GM06990 (cell line): Measurements from ENCODE around the gene CARD14.

Source experiments
- DNase-seq: peaks from one replicate; pipeline ENCODE4 v3.0.0-alpha.2; 2011; ENCODE audit not compliant: insufficient read length; ENCODE audit errors: extremely low read depth
- H3K27me3 ChIP-seq: replicated peaks from 2 replicates; pipeline ENCODE4 v1.6.0; 2011; ENCODE audit warnings: low read length; ENCODE audit not compliant: control insufficient read depth, insufficient read depth
- H3K36me3 ChIP-seq: 2 replicates; pipeline ENCODE4 v1.5.1; 2011; ENCODE audit warnings: low read length; ENCODE audit not compliant: control insufficient read depth, insufficient read depth
- H3K4me3 ChIP-seq: replicated peaks from 2 replicates; pipeline ENCODE4 v1.5.1; 2011; ENCODE audit warnings: low read depth, mild to moderate bottlenecking, control low read depth, low read length
- CTCF ChIP-seq: IDR thresholded peaks from 2 replicates; pipeline ENCODE4 v1.5.1; 2011; ENCODE audit warnings: low read length, control low read depth, mild to moderate bottlenecking, inconsistent platforms; ENCODE audit not compliant: insufficient read depth, poor library complexity, severe bottlenecking

Gene CARD14

DNA sequence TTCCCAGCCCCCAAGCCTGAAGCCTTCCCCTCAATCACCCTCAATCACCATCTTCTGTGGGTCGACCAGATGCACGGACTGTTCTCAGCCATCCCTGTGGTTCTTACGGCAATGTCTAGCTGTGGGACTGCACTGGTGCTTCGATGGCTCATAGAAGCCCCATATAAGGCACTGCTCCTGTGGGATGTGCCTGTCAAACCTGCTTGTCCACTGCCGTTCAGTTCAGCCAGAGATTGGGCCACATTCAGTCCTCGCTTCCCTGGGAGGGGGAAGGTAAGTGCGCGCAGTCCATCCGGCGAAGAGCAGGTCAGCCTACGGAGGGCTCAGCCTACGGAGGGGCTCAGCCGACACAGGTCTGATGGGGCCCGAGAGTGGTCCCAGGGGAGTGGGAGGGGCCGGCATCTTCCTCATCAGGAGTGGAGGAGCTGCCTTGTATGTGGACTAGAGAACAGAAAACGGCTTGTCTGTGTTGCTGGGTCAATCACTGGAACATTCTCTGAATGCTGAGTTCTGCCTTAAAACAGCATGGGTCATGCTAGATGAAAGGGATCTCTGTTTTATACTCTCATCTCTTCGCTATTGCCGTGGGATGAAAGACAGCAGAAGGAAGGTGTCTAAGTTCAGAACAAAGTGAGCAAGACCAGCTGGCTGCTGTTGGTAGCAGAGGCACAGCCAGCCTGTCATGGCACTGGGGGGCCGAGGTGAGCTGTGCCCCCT lies at the start of gene CARD14:
TSS of gene CARD14 (plus strand) at position 247 of the 717 bp plus-strand sequence. CDS start 11,409 bp downstream, outside the sequence.
- Histone ChIP-seq H3K4me3 (no peak within 1 kb of the TSS), H3K27me3 (no peaks in the 10 kb centered on the region), H3K36me3 (no peaks in the 10 kb centered on the region)
- DNase-seq, result no peak
- no peak for TF ChIP-seq CTCF

DNA sequence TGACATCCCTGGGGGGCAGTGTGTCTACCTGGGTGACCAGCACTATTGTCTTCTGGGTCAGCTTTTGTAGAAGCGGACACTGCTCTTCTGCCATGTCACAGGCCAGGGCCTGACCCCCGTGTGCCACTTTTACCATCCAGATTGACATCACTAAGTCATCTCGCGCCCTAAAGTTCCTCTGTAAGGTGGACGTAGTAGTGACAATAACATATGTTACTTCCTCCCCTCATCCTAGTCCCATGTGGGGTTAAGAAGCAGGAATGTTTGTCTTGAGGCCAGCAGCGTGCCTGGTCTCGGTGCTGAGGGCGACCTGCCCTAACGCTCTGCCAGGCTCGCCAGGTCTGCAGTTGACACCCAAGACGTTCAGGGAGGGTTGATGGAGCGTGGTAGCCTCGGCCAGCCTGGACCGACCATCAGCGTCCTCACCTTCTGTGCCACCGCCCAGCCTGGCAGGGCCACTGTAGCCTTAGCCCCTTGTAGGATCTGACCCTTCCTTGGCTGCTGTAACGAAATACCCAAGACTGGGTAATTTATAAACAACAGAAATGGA lies 47.7 kb upstream of the CARD14 start:
- DNase-seq, result no peak
- no peak for TF ChIP-seq CTCF
- Histone ChIP-seq H3K27me3 (no peaks in the 10 kb centered on the region), H3K4me3 (no peak overlapping the region), H3K36me3 (no peaks in the 10 kb centered on the region)

DNA sequence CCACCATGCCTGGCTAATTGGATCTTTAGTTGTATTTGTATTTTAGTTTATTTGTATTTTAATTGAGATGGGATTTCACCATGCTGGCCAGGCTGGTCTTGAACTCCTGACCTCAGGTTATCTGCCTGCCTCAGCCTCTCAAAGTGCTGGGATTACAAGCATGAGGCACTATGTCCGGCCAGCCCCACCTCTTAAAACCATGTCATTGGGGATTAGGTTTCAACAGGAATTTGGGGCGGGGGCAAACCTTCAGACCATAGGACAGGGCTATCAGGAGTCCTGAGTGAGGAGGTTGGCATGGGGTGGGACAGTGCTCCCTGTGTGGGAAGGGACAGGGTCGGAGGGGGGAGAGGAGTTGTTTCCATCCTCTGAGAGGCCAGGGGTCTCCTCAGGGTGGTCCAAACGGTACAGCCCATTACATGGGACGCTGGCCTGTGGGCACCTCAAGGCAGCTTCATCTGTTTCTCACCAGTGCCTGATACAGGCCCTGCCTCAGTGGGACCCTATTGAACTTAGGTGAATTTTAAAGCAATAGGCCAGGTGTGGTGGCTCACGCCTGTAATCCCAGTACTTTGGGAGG lies 46.8 kb upstream of the CARD14 start:
- Histone ChIP-seq H3K27me3 (no peaks in the 10 kb centered on the region), H3K36me3 (no peaks in the 10 kb centered on the region), H3K4me3 (no peak overlapping the region)
- no peak for DNase-seq
- no peak for TF ChIP-seq CTCF

DNA sequence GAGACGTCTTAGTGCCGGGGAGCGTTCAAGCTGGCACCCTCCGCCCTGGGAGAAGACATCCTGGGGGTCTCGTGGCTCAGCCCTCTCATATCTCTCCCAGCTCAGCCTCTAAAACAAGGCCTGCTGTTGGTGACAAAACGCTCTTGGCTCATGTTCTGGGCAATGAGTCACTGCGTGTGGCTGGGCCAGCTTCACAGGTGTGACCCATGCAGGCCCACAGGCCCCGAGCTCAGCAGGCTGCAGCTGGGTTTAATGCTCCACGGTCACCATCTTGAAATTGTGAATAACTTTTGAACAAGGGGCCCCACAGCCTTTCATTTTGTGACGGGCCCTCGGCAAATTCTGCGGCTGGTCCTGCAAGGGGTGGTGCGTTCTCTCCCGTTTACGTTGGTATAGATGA lies 46.0 kb upstream of the CARD14 start:
- Histone ChIP-seq H3K27me3 (no peaks in the 10 kb centered on the region), H3K4me3 (no peak overlapping the region), H3K36me3 (no peaks in the 10 kb centered on the region)
- TF ChIP-seq CTCF, result no peak
- DNase-seq, result no peak

DNA sequence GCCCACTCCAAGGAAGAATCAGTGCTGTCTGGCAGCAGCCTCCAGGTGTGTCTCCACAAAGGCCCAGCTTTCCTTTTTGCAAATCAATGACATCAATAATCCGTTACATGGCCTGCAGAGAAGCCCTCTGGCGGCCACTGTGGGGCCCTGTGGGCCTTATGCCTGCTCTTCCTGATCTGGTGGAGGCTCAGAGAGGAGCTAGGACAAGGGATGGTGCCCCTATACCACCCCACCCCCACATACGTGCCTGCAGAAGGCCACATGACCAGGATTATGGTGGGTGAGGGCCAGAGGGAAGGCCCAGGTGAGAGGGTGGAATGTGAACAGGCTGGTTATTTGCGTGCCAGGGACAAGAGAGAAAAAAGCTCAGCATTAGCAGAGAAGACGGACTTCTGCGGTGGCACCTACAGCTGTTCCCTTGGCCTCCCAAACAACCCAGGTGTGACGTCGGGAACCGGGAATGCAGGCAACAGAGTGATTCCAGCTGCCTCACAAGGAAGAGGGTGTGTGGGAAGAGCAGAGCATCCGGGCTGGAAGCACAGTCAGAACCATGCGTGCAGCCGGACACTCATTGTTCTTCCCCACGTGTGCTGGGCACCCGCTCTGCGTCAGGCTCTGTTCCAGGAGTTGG lies 45.4 kb upstream of the CARD14 start:
- no peaks in the 10 kb centered on the region for H3K36me3 ChIP-seq
- H3K4me3 ChIP-seq, result no peak overlapping the region
- peak; percentile 53 for TF ChIP-seq CTCF
- H3K27me3 ChIP-seq, result no peaks in the 10 kb centered on the region
- DNase-seq, result no peak
